Transverse colon (tissue), 4 donors: ENCODE results near the gene EIF3J.

Source experiments
- EP300 ChIP-seq: sonication (generic); formaldehyde crosslinking; IDR thresholded peaks from one replicate; pipeline ENCODE4 v1.6.1; 2017; ENCODE audit warnings: antibody characterized with exemption, low read depth
- POLR2A ChIP-seq: fragments of 450-650 bp; IDR thresholded peaks from one replicate; pipeline ENCODE4 v1.6.1; 2016; ENCODE audit warnings: antibody characterized with exemption, mild to moderate bottlenecking, moderate library complexity
- POLR2AphosphoS5 ChIP-seq, 3 donors: sonication (generic); formaldehyde crosslinking; IDR thresholded peaks; one replicate each; pipeline ENCODE4 v1.6.1; 2016; ENCODE audit warnings: antibody characterized with exemption in 3 of 3
- TF ChIP-seq, protein P1 (sequence below), 5 experiments: fragments of 200-600 bp in 3 of 5; fragments of 450-650 bp in 2 of 5; sonication (generic) in 3 of 5; IDR thresholded peaks; 1 replicate in 2 of 5; 2 replicates in 3 of 5; pipeline ENCODE4 v1.5.1; 2016 to 2017; ENCODE audit warnings: antibody characterized with exemption in 5 of 5, inconsistent platforms in 3 of 5, mild to moderate bottlenecking in 2 of 5, moderate library complexity in 1 of 5

DNA sequence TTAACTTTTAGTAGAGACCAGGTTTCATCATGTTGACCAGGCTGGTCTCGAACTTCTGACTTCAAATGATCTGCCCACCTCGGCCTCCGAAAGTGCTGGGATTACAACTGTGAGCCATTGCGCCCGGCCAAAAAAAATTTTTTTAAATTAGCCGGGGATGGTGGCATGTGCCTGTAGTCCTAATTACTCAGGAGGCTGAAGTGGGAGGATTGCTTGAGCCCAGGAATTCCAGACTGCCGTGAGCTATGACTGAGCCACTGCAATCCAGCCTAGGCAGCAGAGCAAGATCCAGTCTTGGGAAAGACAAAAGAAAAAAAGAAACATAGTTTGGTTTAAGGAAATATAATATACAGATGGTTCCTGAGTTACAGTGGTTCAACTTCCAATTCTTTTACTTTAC, 44.9 kb upstream of the EIF3J start:
- no peak for TF ChIP-seq POLR2A
- TF ChIP-seq, protein P1, sequence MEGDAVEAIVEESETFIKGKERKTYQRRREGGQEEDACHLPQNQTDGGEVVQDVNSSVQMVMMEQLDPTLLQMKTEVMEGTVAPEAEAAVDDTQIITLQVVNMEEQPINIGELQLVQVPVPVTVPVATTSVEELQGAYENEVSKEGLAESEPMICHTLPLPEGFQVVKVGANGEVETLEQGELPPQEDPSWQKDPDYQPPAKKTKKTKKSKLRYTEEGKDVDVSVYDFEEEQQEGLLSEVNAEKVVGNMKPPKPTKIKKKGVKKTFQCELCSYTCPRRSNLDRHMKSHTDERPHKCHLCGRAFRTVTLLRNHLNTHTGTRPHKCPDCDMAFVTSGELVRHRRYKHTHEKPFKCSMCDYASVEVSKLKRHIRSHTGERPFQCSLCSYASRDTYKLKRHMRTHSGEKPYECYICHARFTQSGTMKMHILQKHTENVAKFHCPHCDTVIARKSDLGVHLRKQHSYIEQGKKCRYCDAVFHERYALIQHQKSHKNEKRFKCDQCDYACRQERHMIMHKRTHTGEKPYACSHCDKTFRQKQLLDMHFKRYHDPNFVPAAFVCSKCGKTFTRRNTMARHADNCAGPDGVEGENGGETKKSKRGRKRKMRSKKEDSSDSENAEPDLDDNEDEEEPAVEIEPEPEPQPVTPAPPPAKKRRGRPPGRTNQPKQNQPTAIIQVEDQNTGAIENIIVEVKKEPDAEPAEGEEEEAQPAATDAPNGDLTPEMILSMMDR (IDR thresholded peaks at IDR 0.05) = no peak
- TF ChIP-seq EP300 = no peak
- TF ChIP-seq POLR2AphosphoS5 (IDR thresholded peaks at IDR 0.05) = no peak
